HL-60/S4 treated with retinoic acid at 250 ng/mL for 4 days and 3 days (cell line): ENCODE results near the gene SLC17A5.
"Not testable (repeated sequence)": the region's sequence is repeated elsewhere in the genome, so short reads cannot be mapped to it uniquely, and the experiment has no call there.

ENCODE experiments used
- in situ Hi-C: fragments of 300-500 bp; cut with MboI; formaldehyde crosslinking; loops from 2 replicates; pipeline ENCODE4 v1.7.0; 2022; ENCODE audit warnings: low sequenced_read_pairs

The SLC17A5 gene

DNA sequence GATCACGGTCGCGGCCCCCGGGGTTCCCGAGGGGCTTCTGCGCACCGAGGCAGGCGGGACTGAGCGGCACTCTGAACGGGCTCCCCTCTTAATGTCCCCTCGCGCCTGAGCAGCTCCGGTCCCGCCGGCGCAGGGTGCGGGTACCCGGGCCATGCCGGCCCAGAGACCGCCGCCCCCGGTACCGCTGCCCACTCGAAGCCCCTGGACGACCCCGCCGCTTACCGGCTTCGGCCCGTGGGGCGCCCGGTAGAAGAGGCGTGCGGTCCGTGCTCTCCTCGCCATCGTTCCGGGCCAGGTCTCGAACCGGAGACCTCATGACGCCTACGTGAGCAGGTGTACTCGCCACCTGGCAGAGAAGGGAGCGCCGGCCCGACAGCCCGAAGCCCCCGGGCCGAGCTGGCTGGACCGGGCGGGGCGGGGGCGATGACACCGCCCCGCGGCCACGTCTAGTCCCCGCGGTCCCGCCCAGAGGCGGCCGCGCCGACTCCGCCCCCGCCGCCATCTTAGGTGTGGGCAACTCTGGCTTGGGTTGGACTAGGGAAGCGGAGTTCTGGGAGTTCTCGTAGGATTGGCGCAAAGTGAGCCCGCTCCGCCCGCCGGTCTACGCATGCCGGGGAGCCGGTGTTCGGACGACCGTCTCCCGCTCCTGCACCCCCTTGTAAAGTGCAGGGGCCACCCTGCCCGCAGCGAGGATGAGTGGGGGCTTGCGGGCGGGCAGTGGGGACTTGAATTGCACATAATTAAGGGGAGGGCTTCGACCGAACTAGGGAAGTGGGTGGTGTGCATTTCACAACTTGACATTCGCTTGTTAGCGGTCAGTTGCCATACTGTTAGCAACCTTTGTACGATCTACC is at the start of gene SLC17A5:
Gene SLC17A5 (minus strand): TSS at position 422 of the 854 bp plus-strand sequence. CDS start 106 bp downstream, at position 316.
- in situ Hi-C loops, result no loop called here

DNA sequence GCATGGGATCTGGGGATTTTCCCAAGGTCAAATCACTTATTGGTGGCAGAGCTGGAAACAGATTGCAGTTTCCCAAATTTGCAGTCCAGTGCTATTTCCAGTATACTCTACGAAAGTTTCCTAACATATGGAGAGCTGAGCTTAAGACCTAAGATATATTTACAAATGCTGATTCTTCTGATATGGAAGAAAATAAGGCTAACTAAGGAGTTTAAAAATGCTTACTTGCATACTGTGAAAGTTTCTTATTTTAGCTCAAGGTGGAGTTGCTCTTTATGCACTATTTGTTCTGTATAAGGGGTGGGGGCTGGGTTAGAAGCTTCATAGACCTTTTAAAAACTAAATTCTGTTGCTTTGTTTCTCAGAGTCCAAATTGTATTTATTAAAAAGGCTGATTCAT is 49.7 kb upstream of the SLC17A5 start:
- in situ Hi-C loops, result no loop called here

- in situ Hi-C loops, result no loop called here
These were observed 48.7 kb upstream of the SLC17A5 start for GRCh38 chr6:73702444-73702843.

GRCh38 chr6:73699676-73700459 is 46.1 kb upstream of the SLC17A5 start:
- in situ Hi-C loops, result no loop called here

GRCh38 chr6:73696966-73697655 is 43.3 kb upstream of the SLC17A5 start:
- in situ Hi-C loops, result no loop called here

DNA sequence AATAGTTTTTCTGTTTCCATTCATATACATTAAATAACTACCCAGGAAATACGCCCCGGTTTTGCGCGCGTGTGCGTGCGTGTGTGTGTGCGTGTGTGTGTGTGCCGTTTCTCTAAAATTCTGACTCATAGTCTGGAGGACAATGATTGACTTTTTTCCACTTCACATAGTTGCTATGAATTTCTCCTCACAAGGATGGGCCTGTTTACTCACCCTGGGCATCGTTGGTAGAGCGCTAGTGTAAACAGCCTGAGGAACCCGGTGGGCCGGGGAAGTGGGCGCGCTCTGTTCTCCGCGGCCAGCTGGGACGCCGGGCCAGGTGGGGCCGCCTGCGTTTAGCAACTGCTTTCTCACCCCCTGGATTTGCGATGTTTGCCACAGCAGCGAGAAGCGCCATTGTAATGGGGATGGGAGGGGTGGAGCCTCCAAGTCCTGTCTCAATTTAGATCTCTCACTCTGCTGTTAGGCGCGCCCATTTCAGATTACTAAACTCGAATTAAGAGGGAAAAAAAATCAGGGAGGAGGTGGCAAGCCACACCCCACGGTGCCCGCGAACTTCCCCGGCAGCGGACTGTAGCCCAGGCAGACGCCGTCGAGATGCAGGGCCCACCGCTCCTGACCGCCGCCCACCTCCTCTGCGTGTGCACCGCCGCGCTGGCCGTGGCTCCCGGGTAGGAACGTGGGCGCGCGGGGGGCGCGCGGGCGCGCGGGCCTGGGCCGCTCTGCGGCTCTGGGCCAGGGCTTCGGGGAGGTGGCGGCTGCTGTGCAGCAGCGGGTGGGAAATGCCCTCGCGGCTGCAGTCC is 42.0 kb upstream of the SLC17A5 start, which contains the start of gene CD109:
Gene CD109 (plus strand): TSS at position 585 of the 803 bp plus-strand sequence. CDS start 13 bp downstream, at position 598.
- in situ Hi-C loops, result no loop called here

- in situ Hi-C loops, result no loop called here
These were observed 41.1 kb upstream of the SLC17A5 start for GRCh38 chr6:73694711-73695411.

DNA sequence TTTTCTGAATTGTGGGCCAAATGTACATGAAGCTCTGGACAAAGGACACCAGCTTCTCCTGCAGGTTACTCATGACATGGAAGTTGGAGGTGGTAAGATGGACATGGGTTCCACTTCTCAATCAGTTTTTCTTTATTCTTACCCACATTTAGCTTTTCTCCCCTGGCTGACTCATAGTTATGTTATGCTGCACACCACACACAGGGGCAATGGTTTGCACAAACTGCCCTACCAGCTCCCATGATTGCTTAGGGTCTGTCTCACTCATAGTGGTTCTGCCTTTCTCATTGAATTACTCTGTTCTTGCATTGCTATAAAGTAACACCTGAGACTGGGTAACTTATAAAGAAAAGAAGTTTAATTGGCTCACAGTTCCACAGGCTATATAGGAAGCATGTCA is 37.7 kb upstream of the SLC17A5 start:
- in situ Hi-C loops, result no loop called here

- in situ Hi-C loops, result no loop called here
These were observed 36.3 kb upstream of the SLC17A5 start for GRCh38 chr6:73690056-73690455.

DNA sequence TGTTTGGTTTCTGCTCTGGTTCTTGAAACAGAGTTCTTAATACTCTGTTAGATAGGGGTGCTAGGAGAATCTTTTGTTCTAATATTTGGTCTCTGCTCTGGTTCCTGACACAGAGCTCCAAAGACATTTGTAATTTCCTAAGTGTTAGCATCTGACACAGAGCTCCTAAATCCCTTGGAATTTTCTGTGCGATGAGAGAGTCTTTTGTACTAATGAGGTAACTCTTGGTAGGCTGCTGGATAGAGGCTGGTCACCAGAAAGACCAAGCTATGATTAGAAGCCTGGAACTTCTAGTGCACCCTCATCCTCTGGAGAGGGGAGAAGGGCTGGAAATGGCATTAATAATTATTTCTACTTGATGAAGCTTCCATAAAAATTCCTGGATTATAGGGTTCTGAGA is 34.6 kb upstream of the SLC17A5 start:
- in situ Hi-C loops, result no loop called here

DNA sequence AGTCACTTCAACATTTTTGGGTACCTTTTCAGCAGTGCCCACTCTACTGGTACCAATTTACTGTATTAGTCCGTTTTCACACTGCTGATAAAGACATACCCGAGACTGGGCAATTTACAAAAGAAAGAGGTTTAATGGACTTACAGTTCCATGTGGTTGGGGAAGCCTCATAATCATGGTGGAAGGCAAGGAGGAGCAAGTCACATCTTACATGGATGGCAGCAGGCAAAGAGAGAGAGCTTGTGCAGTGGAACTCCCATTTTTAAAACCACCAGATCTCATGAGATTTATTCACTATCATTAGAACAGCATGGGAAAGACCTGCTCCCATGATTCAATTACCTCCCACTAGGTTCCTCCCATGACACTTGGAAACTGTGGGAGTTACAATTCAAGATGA is 29.8 kb upstream of the SLC17A5 start:
- in situ Hi-C loops, result not testable (repeated sequence)

DNA sequence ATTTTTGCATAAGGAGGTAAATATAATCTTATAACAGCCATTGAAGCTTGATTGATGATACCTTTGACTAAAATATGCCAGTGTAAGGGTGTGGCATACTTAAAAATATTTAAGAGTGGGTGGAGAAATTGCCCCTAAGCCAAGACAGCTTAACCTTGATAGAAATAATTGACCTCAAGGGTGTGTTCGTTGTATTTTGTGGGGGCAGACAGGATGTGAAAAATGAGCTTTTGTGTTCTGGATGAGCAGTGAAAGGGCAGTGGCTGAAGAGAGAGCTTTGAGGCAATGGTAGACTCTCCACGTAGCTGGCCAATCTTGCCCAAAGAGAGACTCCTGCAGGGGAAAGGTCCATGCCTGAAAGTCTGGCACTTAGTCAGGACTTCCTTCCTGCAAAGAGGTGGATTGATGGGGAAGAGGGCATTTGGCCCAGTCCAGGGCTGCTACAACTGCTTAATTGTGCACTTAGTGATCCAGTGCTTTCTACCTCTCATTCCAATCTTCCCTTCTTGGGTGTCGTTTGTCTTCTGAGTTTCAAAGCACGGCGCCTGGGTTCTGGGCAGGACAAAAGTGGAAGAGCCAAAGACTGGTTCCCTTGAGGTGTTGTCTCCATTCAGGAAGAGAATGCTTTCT is 26.6 kb upstream of the SLC17A5 start:
- in situ Hi-C loops, result no loop called here

DNA sequence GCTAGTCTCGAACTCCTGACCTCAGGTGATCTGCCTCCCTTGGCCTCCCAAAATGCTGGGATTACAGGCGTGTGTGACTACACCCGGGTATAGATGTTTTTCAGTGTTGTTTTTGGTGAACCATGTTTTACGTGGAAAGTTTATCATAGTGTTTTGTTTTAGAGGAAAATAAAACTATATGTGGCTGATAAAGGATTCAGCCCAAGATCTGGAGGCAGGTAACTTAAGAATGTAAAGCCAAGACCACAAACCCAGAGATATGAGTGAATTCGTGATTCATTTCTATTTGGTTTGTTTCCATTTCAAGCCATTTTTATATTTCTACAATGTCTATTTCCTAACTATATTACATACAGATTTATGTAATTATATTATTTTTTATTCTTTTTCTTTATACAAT is 26.1 kb upstream of the SLC17A5 start:
- in situ Hi-C loops, result not testable (repeated sequence)

- in situ Hi-C loops, result no loop called here
These were observed 25.2 kb upstream of the SLC17A5 start for GRCh38 chr6:73679009-73679408.

- in situ Hi-C loops, result no loop called here
These were observed 21.8 kb upstream of the SLC17A5 start for GRCh38 chr6:73675466-73676098.

DNA sequence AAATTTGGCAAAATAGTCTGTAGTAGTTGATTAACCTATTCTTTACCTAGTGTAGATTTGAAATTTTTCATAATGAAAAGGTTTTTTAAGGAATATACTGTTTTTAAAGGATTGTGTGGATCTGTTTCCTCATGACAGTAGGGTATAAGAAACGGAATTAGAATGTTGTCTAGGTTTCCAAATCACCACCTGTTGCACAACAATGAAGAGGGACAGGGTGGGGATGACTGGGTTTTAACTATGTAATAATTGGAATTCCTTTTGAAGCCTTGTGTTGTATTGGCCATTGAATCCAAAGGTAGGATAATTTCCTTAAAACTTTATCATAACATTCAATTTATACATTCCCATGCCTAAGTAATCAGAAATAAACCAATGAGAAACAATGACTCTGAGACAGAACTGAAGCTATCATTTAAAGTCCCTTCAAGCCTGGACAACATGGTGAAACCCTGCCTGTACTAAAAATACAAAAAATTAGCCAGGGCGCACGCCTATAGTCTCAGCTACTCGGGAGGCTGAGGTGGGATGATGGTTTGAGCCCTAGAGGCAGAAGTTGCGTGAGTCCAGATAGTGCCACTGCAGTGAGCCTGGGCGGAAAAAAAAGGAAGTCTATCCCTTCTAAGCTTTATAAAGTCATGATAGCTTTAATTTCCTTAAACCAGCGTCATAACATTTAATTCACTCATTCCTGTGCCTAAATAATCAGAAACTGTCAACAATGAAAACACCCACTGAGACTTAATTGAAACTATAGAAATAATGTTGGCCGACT is 18.3 kb upstream of the SLC17A5 start:
- in situ Hi-C loops, result no loop called here

DNA sequence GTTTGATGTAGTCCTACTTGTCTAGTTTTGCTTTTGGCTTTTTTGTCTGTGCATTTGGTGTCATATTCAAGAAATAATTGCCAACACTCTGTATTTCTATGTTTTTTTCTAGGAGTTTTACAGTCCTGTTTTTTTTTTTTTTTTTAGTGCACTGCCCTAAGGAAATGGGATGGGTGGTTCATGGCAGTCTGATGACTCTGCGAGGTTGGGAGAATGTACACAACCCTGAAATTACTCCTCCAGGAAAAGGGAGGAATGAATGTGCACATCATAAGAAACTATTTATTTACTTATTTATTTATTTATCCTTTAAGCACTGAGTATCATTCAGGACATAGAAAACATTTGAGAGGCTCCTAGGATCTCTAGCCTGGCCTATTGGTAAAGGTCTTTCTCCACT is 15.2 kb upstream of the SLC17A5 start:
- in situ Hi-C loops, result no loop called here

- in situ Hi-C loops, result no loop called here
These were observed 14.0 kb upstream of the SLC17A5 start for GRCh38 chr6:73667798-73668197.
